ENCODE results near the gene STON2.

STON2 gene

DNA sequence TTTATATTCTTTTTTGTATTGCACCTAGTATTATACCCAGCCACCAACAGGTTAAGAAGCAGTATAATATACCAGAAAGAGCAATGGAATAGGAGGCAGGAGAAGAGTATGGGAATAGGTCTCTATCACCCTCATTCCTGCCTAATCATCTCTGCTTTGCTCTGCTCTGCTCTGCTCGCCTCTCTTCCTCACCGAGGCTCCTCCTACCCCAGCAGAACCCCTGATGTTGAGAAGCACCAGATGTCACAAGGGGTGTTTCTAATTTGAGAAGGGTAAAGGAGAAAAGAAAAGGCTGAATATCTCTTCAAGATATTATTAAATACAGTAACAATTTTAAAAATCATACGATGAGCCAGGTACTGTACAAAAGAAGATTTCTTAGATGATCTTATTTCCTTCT lies 89.0 kb downstream of the STON2 start:
- Histone ChIP-seq H3K4me2 (no peak overlapping the region), H4K20me1 (no peaks in the 10 kb centered on the region), H3K4me1 (no peaks in the 10 kb centered on the region), H3K27me3 (no peaks in the 10 kb centered on the region), H3K4me3 (no peak overlapping the region), H3K27ac (no peak overlapping the region), H3K36me3 (no peaks in the 10 kb centered on the region), H3K9ac (no peak overlapping the region), H3K9me3 (replicated peaks in 1 of 11) (no peaks in the 10 kb centered on the region)
- no peak for TF ChIP-seq Cebpa-rat (IDR thresholded peaks at IDR 0.05)

DNA sequence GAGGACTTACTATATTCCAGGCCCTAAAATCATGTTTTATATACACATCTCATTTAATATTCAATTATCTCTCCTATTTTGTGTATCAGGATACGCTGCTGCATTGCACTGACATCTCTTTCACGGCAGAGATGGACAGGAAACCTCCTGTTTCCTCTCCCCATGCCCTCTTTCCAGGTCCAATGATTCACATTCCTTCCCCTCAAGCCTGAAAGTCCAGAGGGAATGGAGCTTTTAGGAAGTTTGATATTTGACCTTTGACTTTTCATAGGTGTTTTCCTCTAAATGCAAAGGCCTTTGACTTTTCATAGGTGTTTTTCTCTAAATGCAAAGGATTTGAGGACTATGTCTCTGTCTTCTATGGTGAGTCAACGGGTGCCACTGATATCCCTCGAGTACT lies 89.5 kb downstream of the STON2 start:
- no peak overlapping the region for H3K27ac ChIP-seq
- no peak for TF ChIP-seq Cebpa-rat (IDR thresholded peaks at IDR 0.05)
- no peak overlapping the region for H3K4me3 ChIP-seq
- no peaks in the 10 kb centered on the region for H3K27me3 ChIP-seq
- no peaks in the 10 kb centered on the region for H3K9me3 ChIP-seq (replicated peaks in 1 of 11)
- H3K36me3 ChIP-seq, result no peaks in the 10 kb centered on the region
- H3K4me2 ChIP-seq, result no peak overlapping the region
- H4K20me1 ChIP-seq, result no peaks in the 10 kb centered on the region
- no peaks in the 10 kb centered on the region for H3K4me1 ChIP-seq
- no peak overlapping the region for H3K9ac ChIP-seq

DNA sequence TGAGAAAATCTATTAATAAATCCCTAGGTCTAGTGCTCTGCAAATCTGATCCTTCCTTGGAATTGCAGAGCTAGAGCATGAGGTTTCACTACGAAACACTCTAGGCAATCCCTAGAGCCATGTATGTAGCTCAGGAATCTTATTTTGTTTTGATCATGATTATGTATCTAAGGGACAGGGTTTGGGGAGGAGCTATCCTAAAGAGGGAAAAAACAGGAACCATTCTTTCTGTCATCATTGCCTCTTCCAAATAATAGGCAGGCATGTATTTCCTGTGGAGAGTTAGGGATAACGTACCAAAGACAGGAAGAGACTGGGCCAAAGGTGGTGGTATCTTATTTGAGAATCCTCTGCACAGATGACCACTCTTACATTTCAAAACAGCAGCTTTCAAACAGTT lies 90.6 kb downstream of the STON2 start:
- no peak for TF ChIP-seq Cebpa-rat (IDR thresholded peaks at IDR 0.05)
- no peaks in the 10 kb centered on the region for H3K9me3 ChIP-seq (replicated peaks in 1 of 11)
- H3K4me1 ChIP-seq, result no peaks in the 10 kb centered on the region
- no peak overlapping the region for H3K4me2 ChIP-seq
- H3K27me3 ChIP-seq, result no peaks in the 10 kb centered on the region
- no peak overlapping the region for H3K4me3 ChIP-seq
- no peak overlapping the region for H3K9ac ChIP-seq
- H4K20me1 ChIP-seq, result no peaks in the 10 kb centered on the region
- no peaks in the 10 kb centered on the region for H3K36me3 ChIP-seq
- no peak overlapping the region for H3K27ac ChIP-seq

DNA sequence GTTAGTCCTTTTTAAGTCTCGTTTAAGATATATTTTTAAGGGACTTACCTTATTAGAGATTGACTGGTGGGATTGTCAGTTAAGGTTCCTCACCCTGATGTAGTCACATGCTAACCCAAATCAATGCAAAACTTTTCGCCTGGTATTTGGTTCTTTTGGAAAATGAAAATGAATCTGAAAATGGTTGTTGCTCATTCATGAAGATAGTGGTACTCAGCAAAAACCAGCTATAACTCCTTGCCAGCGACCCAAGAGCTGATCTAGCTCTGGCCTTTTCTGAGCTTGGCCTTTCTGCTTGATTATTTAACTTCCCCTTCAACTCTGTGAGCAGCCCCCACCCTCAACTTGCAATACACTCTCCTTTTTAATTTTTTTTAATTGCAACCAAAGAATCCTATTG lies 94.4 kb downstream of the STON2 start:
- no peak for TF ChIP-seq Cebpa-rat (IDR thresholded peaks at IDR 0.05)
- H3K36me3 ChIP-seq, result no peaks in the 10 kb centered on the region
- no peaks in the 10 kb centered on the region for H3K9me3 ChIP-seq (replicated peaks in 1 of 11)
- no peak overlapping the region for H3K4me3 ChIP-seq
- no peaks in the 10 kb centered on the region for H3K27me3 ChIP-seq
- no peaks in the 10 kb centered on the region for H4K20me1 ChIP-seq
- H3K4me1 ChIP-seq, result peaks cover 0 to 6% (median 0%) of the 10 kb centered on the region in 10 experiments; a peak in 4 of 20 replicates
- H3K9ac ChIP-seq, result no peak overlapping the region
- H3K27ac ChIP-seq, result no peak overlapping the region
- no peak overlapping the region for H3K4me2 ChIP-seq

DNA sequence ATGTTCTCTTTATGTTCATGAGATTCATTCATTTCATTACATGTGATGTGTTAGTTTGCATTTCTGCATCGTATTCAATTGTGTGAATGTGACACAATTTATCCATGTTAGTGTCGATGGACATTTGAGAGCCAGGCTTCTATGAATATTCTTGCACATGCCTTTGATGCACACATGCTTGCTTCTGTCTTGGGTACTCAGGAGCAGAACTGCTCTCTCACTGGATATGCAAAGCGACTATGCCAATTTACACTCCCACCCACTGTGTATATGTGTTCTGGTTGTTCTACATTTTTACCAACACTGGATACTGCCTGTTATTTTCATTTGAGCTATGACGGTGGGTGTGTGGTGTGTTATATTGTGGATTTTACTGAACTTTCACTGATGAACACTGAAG lies 95.1 kb downstream of the STON2 start:
- Histone ChIP-seq H3K36me3 (no peaks in the 10 kb centered on the region), H3K9ac (no peak overlapping the region), H3K27ac (no peak overlapping the region), H3K27me3 (no peaks in the 10 kb centered on the region), H3K4me2 (no peak overlapping the region), H4K20me1 (no peaks in the 10 kb centered on the region), H3K9me3 (replicated peaks in 1 of 11) (no peaks in the 10 kb centered on the region), H3K4me1 (peaks cover 0 to 6% (median 0%) of the 10 kb centered on the region in 10 experiments; a peak in 4 of 20 replicates), H3K4me3 (no peak overlapping the region)
- TF ChIP-seq Cebpa-rat (IDR thresholded peaks at IDR 0.05), result no peak

DNA sequence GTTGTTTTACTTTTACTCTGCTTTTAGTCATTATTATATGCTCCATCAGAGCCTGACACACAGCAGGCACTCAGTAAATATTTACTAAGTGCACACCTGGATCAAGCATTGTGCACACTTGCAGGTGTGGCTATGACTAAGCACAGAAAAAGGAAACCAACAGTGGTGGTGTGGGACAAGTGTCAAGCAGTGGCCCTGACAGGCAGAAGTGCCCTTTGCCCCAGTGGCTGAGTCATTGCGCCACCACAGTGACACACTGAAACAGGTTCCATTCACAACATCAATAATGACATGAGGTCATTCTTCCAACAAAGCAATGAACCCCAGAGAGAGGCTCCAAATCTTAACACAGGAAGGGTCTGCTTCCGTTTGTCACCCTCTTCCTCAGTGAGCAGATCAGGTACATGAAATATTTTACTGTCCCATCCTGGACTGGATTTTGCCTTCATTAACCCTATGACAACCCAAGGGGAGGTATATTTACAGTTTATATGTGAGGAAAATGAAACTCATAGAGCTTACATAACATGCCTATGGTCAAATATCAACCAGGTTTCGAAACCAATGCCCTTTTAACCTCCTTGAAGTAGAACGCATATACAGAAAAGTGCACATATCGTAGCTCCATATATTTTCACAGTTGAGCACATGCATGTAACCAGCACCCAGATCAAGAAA lies 96.7 kb downstream of the STON2 start:
- Histone ChIP-seq H3K36me3 (no peaks in the 10 kb centered on the region), H3K4me3 (no peak overlapping the region), H3K27me3 (no peaks in the 10 kb centered on the region), H3K9me3 (replicated peaks in 1 of 11) (no peaks in the 10 kb centered on the region), H3K4me2 (peak overlapping the region in 3 of 11 experiments; percentile 18 to 32 (median 21); a peak in 4 of 22 replicates), H3K27ac (no peak overlapping the region), H3K9ac (no peak overlapping the region), H3K4me1 (peaks cover 0 to 7% (median 0%) of the 10 kb centered on the region in 10 experiments; a peak in 4 of 20 replicates), H4K20me1 (no peaks in the 10 kb centered on the region)
- TF ChIP-seq Cebpa-rat (IDR thresholded peaks at IDR 0.05), result no peak

DNA sequence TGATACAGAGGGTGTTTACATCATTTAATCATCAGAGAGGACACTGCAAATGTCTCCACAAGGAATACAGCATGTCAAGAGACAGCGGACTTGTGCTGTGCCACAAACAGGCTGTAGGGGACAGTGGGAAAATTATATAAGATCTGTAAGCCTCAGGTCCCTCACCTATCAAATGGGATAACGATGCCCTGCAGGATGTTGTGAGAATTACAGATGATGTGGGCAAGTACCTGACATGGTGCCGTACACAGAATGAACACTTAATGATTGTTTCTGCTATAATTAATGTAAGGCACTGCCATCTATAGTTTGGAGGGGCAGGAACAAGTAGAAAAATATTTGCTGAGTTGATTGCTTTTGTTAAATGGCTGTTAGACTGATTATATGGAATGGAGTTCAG lies 97.5 kb downstream of the STON2 start:
- H3K27ac ChIP-seq, result no peak overlapping the region
- no peaks in the 10 kb centered on the region for H3K9me3 ChIP-seq (replicated peaks in 1 of 11)
- H3K4me2 ChIP-seq, result no peak overlapping the region
- H3K36me3 ChIP-seq, result no peaks in the 10 kb centered on the region
- H3K27me3 ChIP-seq, result no peaks in the 10 kb centered on the region
- H4K20me1 ChIP-seq, result no peaks in the 10 kb centered on the region
- no peak overlapping the region for H3K4me3 ChIP-seq
- peaks cover 0 to 14% (median 0%) of the 10 kb centered on the region in 10 experiments; a peak in 5 of 20 replicates for H3K4me1 ChIP-seq
- no peak for TF ChIP-seq Cebpa-rat (IDR thresholded peaks at IDR 0.05)
- no peak overlapping the region for H3K9ac ChIP-seq

DNA sequence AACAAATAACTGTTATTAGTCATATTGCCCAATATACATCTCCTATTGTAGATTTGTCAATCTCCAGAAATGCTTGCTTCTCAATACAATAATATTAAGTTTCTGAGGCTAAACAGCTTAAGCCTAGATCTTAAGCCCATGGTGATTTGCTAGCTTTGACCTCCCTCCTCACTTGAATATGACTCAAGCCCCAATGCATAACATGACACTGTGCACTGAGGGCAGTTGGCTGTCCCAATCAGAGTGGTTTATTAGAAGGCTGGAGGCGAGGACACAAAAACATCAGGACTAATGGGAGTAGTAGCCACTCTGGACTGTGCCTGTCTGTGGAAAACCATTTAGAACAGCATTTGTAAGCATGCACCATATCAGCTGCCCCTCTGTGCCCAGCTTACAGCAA lies 98.3 kb downstream of the STON2 start:
- no peak overlapping the region for H3K27ac ChIP-seq
- TF ChIP-seq Cebpa-rat (IDR thresholded peaks at IDR 0.05), result no peak
- H3K4me3 ChIP-seq, result no peak overlapping the region
- H3K4me1 ChIP-seq, result peaks cover 0 to 19% (median 1%) of the 10 kb centered on the region in 10 experiments; a peak in 9 of 20 replicates
- no peaks in the 10 kb centered on the region for H3K36me3 ChIP-seq
- no peak overlapping the region for H3K4me2 ChIP-seq
- no peaks in the 10 kb centered on the region for H3K9me3 ChIP-seq (replicated peaks in 1 of 11)
- H4K20me1 ChIP-seq, result no peaks in the 10 kb centered on the region
- H3K9ac ChIP-seq, result no peak overlapping the region
- no peaks in the 10 kb centered on the region for H3K27me3 ChIP-seq

DNA sequence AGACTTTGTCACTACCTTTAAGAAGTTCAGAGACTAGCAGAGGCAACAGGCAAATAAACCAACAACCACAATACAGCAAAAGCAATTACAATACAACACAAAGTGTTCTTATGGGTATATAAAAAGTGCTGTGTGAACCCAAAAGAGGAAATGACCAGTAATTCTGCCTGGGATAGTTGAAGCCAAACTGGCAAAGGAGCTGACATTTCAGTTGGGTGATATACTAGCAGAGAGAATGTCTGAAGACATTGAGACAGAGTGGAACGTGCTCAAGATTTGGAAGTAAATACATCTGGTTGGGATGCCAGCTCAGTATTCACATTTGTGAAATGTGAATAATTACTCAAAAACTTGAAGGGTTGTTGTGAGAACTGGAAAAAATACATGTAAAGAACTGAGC lies 98.8 kb downstream of the STON2 start:
- H3K27me3 ChIP-seq, result no peaks in the 10 kb centered on the region
- H3K9ac ChIP-seq, result no peak overlapping the region
- H3K4me2 ChIP-seq, result no peak overlapping the region
- H3K27ac ChIP-seq, result no peak overlapping the region
- H3K4me3 ChIP-seq, result no peak overlapping the region
- H3K9me3 ChIP-seq (replicated peaks in 1 of 11), result no peaks in the 10 kb centered on the region
- H3K36me3 ChIP-seq, result no peaks in the 10 kb centered on the region
- no peaks in the 10 kb centered on the region for H4K20me1 ChIP-seq
- TF ChIP-seq Cebpa-rat (IDR thresholded peaks at IDR 0.05), result no peak
- peaks cover 0 to 23% (median 5%) of the 10 kb centered on the region in 10 experiments; a peak in 15 of 20 replicates for H3K4me1 ChIP-seq

DNA sequence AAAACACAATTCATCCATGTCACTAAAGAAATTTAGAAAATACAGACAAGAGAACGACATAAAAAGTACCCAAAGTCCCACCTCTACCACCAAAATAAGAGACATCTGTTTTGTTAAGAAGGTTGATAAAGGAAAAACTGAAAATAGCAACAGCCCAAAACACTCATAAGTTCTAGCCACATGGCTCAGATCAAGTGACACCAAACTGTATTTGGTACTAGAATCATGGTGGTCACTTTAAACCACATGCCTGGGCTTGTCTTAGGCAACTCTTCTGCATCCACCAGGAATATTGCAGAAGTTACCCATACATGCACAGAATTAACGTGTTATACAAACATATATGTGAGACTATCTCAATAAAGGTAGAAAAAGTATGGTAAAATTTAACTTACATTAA lies 101.2 kb downstream of the STON2 start:
- no peaks in the 10 kb centered on the region for H3K36me3 ChIP-seq
- H4K20me1 ChIP-seq, result no peaks in the 10 kb centered on the region
- TF ChIP-seq Cebpa-rat (IDR thresholded peaks at IDR 0.05), result no peak
- no peak overlapping the region for H3K9ac ChIP-seq
- no peak overlapping the region for H3K27ac ChIP-seq
- no peaks in the 10 kb centered on the region for H3K9me3 ChIP-seq (replicated peaks in 1 of 11)
- H3K4me1 ChIP-seq, result peaks cover 0 to 30% (median 13%) of the 10 kb centered on the region in 10 experiments; a peak in 15 of 20 replicates
- no peaks in the 10 kb centered on the region for H3K27me3 ChIP-seq
- no peak overlapping the region for H3K4me3 ChIP-seq
- no peak overlapping the region for H3K4me2 ChIP-seq

Data from BLaER1 treated with 17β-estradiol and CSF1 and Interleukin-3, amounts not matched to agents 10 nM and 100 nM (cell line).